Suprapubic skin (tissue), 4 donors: ENCODE results near the gene MLYCD. TPM values are rescaled to one million over a fixed set of nuclear protein-coding genes. Genes with fewer than 3 reads are reported as not detected.

Experiments used
- DNase-seq, 2 donors: peaks; one replicate each; pipeline ENCODE4 v3.0.0-alpha.2; 2019; ENCODE audit warnings: low spot score in 2 of 2
- H3K27ac ChIP-seq: fragments of 200-600 bp; sonication (generic); one replicate; pipeline ENCODE4 v1.5.1; 2019
- H3K27me3 ChIP-seq: fragments of 200-600 bp; sonication (generic); one replicate; pipeline ENCODE4 v1.5.1; 2019
- H3K36me3 ChIP-seq: fragments of 200-600 bp; sonication (generic); one replicate; pipeline ENCODE4 v1.5.1; 2019
- H3K4me1 ChIP-seq: fragments of 200-600 bp; sonication (generic); one replicate; pipeline ENCODE4 v1.5.1; 2019
- H3K4me3 ChIP-seq: fragments of 200-600 bp; sonication (generic); one replicate; pipeline ENCODE4 v1.5.1; 2019; ENCODE audit warnings: mild to moderate bottlenecking
- H3K9me3 ChIP-seq: fragments of 200-600 bp; sonication (generic); one replicate; pipeline ENCODE4 v1.5.1; 2019
- EP300 ChIP-seq: sonication (generic); formaldehyde crosslinking; IDR thresholded peaks from one replicate; pipeline ENCODE4 v1.6.1; 2017; ENCODE audit warnings: antibody characterized with exemption
- POLR2A ChIP-seq, 2 donors: fragments of 450-650 bp; IDR thresholded peaks; one replicate each; pipeline ENCODE4 v1.6.1; 2017; ENCODE audit warnings: antibody characterized with exemption in 2 of 2, mild to moderate bottlenecking in 2 of 2, moderate library complexity in 2 of 2
- POLR2AphosphoS5 ChIP-seq, 3 donors: sonication (generic); formaldehyde crosslinking; IDR thresholded peaks; one replicate each; pipeline ENCODE4 v1.6.1; 2017; ENCODE audit warnings: antibody characterized with exemption in 3 of 3
- WGBS: methylation state at CpG from one replicate; pipeline ENCODE4 v1.1.5; 2018; 5-methylcytosine and 5-hydroxymethylcytosine counted together
- total RNA-seq, 4 donors: library from RNA; depleted of rRNA; stranded (reverse); fragments of >200 nt; gene quantifications; one replicate each; pipeline ENCODE4 v1.1.0, GENCODE V29; 2016
- TF ChIP-seq, protein P1 (sequence below), 2 donors: fragments of 200-600 bp in 1 of 2; fragments of 450-650 bp in 1 of 2; sonication (generic) in 1 of 2; IDR thresholded peaks; one replicate each; pipeline ENCODE4 v1.5.1; 2016 to 2019; ENCODE audit warnings: antibody characterized with exemption in 2 of 2, mild to moderate bottlenecking in 1 of 2, moderate library complexity in 1 of 2

The MLYCD gene
- total RNA-seq, 4 donors from 2014 or later = 4.4 to 23.7 (median 5.7) TPM

DNA sequence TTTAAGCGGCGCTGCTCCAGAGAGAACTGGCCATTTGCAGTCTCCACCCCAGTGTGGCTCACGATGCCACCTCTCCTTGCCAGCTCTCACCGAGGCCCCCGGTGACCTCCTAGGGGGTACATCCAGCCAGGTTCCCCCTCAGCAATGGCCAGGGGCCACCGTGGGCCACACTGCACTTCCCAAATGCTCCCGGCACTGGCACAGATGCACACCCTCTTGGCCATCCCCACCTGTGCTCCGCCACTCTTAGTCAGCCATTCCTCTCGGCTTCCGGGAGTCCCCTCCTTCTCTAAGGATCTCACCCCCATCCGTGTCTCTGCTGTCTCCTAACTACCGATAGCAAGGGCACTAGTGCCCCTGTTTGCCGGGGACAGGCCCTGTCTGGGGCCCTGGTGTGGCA lies 25.8 kb downstream of the MLYCD start:
- Histone ChIP-seq H3K4me1 (peaks cover 9% of the 10 kb centered on the region), H3K9me3 (no peaks in the 10 kb centered on the region), H3K4me3 (no peak overlapping the region), H3K36me3 (peaks cover 9% of the 10 kb centered on the region), H3K27ac (no peak overlapping the region), H3K27me3 (no peaks in the 10 kb centered on the region)
- DNase-seq = no peak
- TF ChIP-seq, protein P1, sequence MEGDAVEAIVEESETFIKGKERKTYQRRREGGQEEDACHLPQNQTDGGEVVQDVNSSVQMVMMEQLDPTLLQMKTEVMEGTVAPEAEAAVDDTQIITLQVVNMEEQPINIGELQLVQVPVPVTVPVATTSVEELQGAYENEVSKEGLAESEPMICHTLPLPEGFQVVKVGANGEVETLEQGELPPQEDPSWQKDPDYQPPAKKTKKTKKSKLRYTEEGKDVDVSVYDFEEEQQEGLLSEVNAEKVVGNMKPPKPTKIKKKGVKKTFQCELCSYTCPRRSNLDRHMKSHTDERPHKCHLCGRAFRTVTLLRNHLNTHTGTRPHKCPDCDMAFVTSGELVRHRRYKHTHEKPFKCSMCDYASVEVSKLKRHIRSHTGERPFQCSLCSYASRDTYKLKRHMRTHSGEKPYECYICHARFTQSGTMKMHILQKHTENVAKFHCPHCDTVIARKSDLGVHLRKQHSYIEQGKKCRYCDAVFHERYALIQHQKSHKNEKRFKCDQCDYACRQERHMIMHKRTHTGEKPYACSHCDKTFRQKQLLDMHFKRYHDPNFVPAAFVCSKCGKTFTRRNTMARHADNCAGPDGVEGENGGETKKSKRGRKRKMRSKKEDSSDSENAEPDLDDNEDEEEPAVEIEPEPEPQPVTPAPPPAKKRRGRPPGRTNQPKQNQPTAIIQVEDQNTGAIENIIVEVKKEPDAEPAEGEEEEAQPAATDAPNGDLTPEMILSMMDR (IDR thresholded peaks at IDR 0.05) = no peak
- no peak for TF ChIP-seq POLR2A (IDR thresholded peaks at IDR 0.05)
- TF ChIP-seq POLR2AphosphoS5 (IDR thresholded peaks at IDR 0.05) = no peak
- no peak for TF ChIP-seq EP300
- WGBS = 92% methylated on average over 9 of the region's 13 CpGs

DNA sequence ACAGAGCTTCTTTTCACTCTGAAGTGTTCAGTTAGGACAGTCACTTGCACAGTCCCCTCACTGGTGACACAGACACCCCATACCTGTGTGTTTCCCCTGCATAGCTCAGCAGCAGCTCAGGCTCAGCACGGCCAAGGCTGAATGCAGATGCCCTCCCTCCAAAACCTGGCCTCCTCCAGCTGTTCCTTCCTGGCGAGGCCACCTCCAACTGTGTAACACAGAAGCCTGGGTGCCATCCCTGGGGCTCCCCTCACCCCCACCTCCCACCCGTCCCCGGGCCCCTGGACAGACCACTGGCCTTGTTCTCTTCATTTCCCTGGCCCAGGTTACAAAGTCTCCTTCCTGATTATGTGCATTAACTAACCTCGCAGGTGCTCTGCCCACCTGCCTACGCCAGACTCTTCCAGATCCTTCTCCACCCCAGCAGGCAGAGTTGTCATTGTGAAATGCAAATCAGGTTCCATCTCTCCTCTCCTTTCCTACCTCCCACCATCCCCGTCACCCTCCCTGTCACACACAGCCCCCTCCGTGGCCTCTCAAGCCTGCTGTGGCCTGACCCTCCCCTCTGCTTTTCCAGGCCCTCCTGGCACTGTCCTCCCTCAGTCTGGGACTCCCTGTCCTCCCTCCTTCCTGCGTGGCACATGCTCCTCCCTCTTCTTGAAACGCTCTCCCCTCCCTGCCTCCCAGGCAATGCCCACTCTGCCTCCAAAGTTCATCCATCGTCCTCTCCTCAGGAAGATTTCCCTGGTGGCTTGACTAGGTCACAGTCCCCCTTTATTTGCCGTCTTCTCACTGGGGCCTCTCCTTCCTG lies 26.4 kb downstream of the MLYCD start:
- WGBS = 85% methylated on average over 12 of the region's 12 CpGs
- Histone ChIP-seq H3K9me3 (no peaks in the 10 kb centered on the region), H3K36me3 (peaks cover 5% of the 10 kb centered on the region), H3K4me3 (no peak overlapping the region), H3K4me1 (peaks cover 9% of the 10 kb centered on the region), H3K27me3 (no peaks in the 10 kb centered on the region), H3K27ac (no peak overlapping the region)
- TF ChIP-seq, protein P1 (IDR thresholded peaks at IDR 0.05) = no peak
- TF ChIP-seq POLR2AphosphoS5 (IDR thresholded peaks at IDR 0.05) (no peak), EP300 (no peak), POLR2A (IDR thresholded peaks at IDR 0.05) (no peak)
- no peak for DNase-seq

DNA sequence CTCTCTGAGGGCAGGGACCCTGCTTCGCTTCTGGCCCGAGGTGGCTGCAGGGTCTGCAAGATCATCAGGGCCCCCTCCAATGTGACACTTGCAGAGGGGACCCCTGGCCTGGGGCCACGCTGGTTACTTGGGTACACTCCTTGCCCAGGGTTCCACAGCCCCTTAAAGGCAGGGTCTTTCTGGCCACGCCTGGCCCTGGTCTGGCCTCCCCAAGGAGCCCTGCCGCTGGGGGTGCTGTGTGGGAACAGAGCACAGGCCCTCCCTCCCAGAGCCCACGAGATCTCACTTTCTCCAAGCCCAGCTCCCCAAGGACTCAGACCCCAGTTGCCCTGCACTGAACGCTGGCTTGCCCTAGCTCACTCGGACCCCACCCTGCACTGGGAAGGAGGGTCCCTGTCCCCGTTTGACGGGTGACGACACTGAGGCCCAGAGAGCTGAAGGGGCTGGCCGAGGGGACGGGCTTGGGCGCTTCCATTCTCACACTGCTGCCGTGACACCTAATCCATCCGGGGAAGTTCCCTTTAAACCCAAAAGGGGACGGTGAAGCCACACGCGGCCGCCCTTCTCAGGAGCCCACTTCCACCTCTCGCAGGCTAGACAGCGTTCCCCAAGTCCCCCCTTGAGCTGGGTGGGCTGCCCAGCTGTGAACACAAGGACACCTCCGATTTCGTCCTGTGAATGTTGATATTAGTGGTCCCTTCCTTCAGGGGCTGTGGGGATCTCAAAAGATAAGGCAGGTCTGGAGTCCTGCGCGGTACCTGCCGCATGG lies 27.2 kb downstream of the MLYCD start:
- Histone ChIP-seq H3K4me1 (peaks cover 9% of the 10 kb centered on the region), H3K36me3 (peaks cover 5% of the 10 kb centered on the region), H3K9me3 (no peaks in the 10 kb centered on the region), H3K27me3 (no peaks in the 10 kb centered on the region), H3K4me3 (no peak overlapping the region), H3K27ac (no peak overlapping the region)
- no peak for DNase-seq
- WGBS = 37% methylated on average over 5 of the region's 27 CpGs
- TF ChIP-seq EP300 = no peak
- no peak for TF ChIP-seq POLR2A (IDR thresholded peaks at IDR 0.05)
- TF ChIP-seq, protein P1 (IDR thresholded peaks at IDR 0.05) = no peak
- TF ChIP-seq POLR2AphosphoS5 (IDR thresholded peaks at IDR 0.05) = no peak

DNA sequence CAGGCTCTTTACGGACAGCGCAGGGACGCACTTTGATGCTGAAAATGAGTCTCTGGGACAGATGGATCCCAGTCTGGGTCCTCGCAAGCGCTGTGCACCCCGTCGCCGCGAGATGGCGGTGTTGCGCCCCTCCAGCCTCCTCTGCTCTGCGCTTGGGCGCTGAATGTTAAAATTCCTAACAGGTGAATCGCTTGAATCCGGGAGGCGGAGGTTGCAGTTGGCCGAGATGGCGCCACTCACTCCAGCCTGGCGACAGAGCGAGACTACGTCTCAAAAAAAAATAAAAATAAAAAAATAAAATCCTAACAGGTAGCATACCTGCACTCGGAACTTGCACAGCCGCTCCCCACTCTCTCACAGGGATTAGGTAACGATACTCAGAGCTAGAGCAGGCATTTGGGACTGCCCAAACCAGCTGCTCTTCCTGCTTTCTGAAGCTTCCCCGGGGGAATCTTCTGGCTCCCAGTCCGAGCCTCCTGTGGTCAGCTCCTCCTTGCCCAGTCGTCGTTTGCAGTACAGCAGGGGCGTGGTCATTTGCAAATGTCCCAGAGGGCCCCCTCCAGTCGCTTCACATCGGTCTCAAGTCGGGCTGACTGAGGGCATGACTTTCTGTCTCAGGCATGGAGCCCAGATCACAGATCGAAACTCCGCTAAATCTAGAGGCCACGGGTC lies 27.9 kb downstream of the MLYCD start:
- TF ChIP-seq POLR2AphosphoS5 (IDR thresholded peaks at IDR 0.05) = no peak
- TF ChIP-seq, protein P1 (IDR thresholded peaks at IDR 0.05) = peak; percentile 73 to 98
- DNase-seq = peak in 1 of 2 donors; percentile 82
- Histone ChIP-seq H3K4me1 (peaks cover 9% of the 10 kb centered on the region), H3K9me3 (no peaks in the 10 kb centered on the region), H3K27me3 (no peaks in the 10 kb centered on the region), H3K36me3 (peaks cover 3% of the 10 kb centered on the region), H3K27ac (peak overlapping the region; percentile 55), H3K4me3 (peak overlapping the region; percentile 34)
- 13% methylated on average over 35 of the region's 35 CpGs for WGBS
